Adrenal gland (tissue), 12 donors: ENCODE results near the gene PTPRN2. TPM values are rescaled to one million over a fixed set of nuclear protein-coding genes. Genes with fewer than 3 reads are reported as not detected.
"Not testable (repeated sequence)": the region's sequence is repeated elsewhere in the genome, so short reads cannot be mapped to it uniquely, and the experiment has no call there.

Experiments
- DNase-seq, 7 donors: peaks; one replicate each; pipeline ENCODE4 v3.0.0-alpha.2; 2019 to 2020
- H3K27ac ChIP-seq, 5 donors: fragments of 200-600 bp; sonication (generic) in 4 of 5; 1 replicate in 3 of 5; 2 replicates in 2 of 5; pipeline versions ENCODE4 v1.5.1 to v1.8.0; 2016 to 2020; ENCODE audit warnings: mild to moderate bottlenecking in 1 of 5
- H3K27me3 ChIP-seq: fragments of 200-600 bp; 2 replicates; pipeline ENCODE4 v1.8.0; 2021
- H3K36me3 ChIP-seq, 2 donors: fragments of 200-600 bp; replicated peaks in 1 of 2; 1 replicate in 1 of 2; 2 replicates in 1 of 2; pipeline versions ENCODE4 v1.5.1 to v1.8.0; 2018 to 2022
- H3K4me1 ChIP-seq, 2 donors: fragments of 200-600 bp; replicated peaks in 1 of 2; 1 replicate in 1 of 2; 2 replicates in 1 of 2; pipeline versions ENCODE4 v1.5.1 to v1.8.0; 2018 to 2021
- H3K4me3 ChIP-seq, 4 donors: fragments of 200-600 bp; sonication (generic) in 3 of 4; one replicate each; pipeline ENCODE4 v1.5.1; 2016 to 2018
- H3K9me3 ChIP-seq, 3 donors: fragments of 200-600 bp; sonication (generic) in 1 of 3; replicated peaks in 1 of 3; 1 replicate in 2 of 3; 2 replicates in 1 of 3; pipeline versions ENCODE4 v1.5.1 to v1.8.0; 2016 to 2021
- POLR2A ChIP-seq, 2 donors: fragments of 450-650 bp; IDR thresholded peaks; one replicate each; pipeline ENCODE4 v1.6.1; 2017; ENCODE audit warnings: antibody characterized with exemption in 2 of 2, mild to moderate bottlenecking in 2 of 2, moderate library complexity in 1 of 2
- WGBS, 4 donors: extraction: QIAGEN DNeasy Blood & Tissue Kit in 2 of 4; methylation state at CpG; one replicate each; pipeline versions ENCODE4 v1.1.5 to v1.1.7; 2013 to 2017; 5-methylcytosine and 5-hydroxymethylcytosine counted together
- intact Hi-C, 2 donors: fragments of 100-400 bp; cut with DNase I; formaldehyde crosslinking; loops; one replicate each; pipeline versions ENCODE4 v1.14.1 to v1.15.0; 2022 to 2023
- polyA plus RNA-seq, 3 donors: library from polyadenylated mRNA; stranded (reverse); fragments of 200-250 nt in 2 of 3; fragments of 350-450 nt in 1 of 3; fragmentation: Illumina TruSeq in 1 of 3; extraction: RNeasy Lipid Tissue Mini Kit (QIAGEN cat#74804) in 1 of 3; gene quantifications; one replicate each; pipeline ENCODE4 v1.2.3, GENCODE V29; 2013 to 2014
- total RNA-seq, 9 donors: library from RNA; depleted of rRNA in 4 of 9; stranded (reverse); fragments of >200 nt in 4 of 9; fragments of 120-200 nt in 1 of 9; fragmentation: NEBNext Ultra II Directional in 1 of 9; extraction: Animal tissue kit (Norgen Biotek cat#: 25700) in 1 of 9; gene quantifications; one replicate each; pipeline versions ENCODE4 v1.1.0 to v1.2.4, GENCODE V29; 2013 to 2023
- TF ChIP-seq, protein P1 (sequence below), 6 experiments: fragments of 450-650 bp in 4 of 6; fragments of 200-600 bp in 2 of 6; sonication (generic) in 1 of 6; IDR thresholded peaks; 1 replicate in 5 of 6; 2 replicates in 1 of 6; pipeline versions ENCODE4 v1.5.1 to v1.8.0; 2016 to 2021; ENCODE audit warnings: antibody characterized with exemption in 6 of 6, mild to moderate bottlenecking in 2 of 6, moderate library complexity in 1 of 6
- donor health status: healthy with polysubstance abuse.
- donor health status: Bipolar disorder and iron deficiency.
- donor health status: DM: yes; HTN: yes; CAD: no.
- donor health status: DM: no; HTN: no; CAD: no.
- donor health status: DM: no; HTN: no; CAD: no.
- donor health status: DM: yes; HTN: yes; CAD: no.

Gene PTPRN2
- total and polyA plus RNA-seq, 12 donors, result 2.2 to 16.2 (median 3.4) TPM

DNA sequence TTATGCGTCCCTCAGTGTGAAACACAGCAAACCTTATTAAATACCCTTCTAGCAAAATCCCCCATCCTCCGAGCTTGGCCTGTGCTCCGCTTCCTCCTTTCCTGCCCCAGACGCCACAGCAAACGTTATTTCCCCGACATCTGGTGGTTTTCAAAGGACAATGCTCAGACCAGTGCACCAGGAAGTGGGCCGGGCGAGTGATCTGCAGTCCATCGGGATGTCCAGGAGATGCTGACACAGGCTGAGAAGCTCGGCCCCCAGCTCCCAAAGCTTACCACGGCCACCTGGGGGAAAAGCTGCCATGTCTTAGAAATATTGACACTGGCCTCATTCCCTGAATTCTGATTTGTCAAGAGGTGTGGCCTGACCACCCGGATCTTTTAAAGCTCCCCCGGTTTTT lies 129.5 kb downstream of the PTPRN2 start:
- TF ChIP-seq, protein P1, sequence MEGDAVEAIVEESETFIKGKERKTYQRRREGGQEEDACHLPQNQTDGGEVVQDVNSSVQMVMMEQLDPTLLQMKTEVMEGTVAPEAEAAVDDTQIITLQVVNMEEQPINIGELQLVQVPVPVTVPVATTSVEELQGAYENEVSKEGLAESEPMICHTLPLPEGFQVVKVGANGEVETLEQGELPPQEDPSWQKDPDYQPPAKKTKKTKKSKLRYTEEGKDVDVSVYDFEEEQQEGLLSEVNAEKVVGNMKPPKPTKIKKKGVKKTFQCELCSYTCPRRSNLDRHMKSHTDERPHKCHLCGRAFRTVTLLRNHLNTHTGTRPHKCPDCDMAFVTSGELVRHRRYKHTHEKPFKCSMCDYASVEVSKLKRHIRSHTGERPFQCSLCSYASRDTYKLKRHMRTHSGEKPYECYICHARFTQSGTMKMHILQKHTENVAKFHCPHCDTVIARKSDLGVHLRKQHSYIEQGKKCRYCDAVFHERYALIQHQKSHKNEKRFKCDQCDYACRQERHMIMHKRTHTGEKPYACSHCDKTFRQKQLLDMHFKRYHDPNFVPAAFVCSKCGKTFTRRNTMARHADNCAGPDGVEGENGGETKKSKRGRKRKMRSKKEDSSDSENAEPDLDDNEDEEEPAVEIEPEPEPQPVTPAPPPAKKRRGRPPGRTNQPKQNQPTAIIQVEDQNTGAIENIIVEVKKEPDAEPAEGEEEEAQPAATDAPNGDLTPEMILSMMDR (IDR thresholded peaks at IDR 0.05), result no peak
- TF ChIP-seq POLR2A (IDR thresholded peaks at IDR 0.05), result no peak
- Histone ChIP-seq H3K9me3 (no peaks in the 10 kb centered on the region), H3K4me1 (no peaks in the 10 kb centered on the region), H3K27ac (no peak overlapping the region), H3K27me3 (no peaks in the 10 kb centered on the region), H3K36me3 (no peaks in the 10 kb centered on the region), H3K4me3 (no peak overlapping the region)
- intact Hi-C loops, result no loop called here
- WGBS, 4 donors, result 53 to 66% (median 60%) methylated on average over 11 to 13 of the region's 13 CpGs
- DNase-seq, result no peak

DNA sequence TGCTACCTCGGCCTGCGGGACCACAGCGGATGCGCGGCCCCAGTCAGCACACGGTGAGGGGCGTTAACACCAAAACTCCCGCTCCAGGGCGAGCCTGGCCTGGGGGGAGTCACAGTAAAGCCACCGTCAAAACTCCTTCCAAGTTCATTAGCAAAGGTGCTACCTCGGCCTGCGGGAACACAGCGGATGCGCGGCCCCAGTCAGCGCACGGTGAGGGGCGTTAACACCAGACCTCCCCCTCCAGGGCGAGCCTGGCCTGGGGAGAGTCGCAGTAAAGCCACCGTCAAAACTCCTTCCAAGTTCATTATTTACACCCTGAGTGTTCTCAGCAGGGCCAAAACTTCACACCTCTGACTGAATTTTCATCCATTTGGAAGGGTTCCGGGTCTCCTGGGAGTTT lies 130.0 kb downstream of the PTPRN2 start:
- H3K9me3 ChIP-seq, H3K4me1 ChIP-seq, H3K36me3 ChIP-seq, DNase-seq, H3K27me3 ChIP-seq, intact Hi-C loops, H3K27ac ChIP-seq, H3K4me3 ChIP-seq: not testable (repeated sequence)
- WGBS, 4 donors, result 88 to 94% (median 93%) methylated on average over 17 to 22 of the region's 22 CpGs

DNA sequence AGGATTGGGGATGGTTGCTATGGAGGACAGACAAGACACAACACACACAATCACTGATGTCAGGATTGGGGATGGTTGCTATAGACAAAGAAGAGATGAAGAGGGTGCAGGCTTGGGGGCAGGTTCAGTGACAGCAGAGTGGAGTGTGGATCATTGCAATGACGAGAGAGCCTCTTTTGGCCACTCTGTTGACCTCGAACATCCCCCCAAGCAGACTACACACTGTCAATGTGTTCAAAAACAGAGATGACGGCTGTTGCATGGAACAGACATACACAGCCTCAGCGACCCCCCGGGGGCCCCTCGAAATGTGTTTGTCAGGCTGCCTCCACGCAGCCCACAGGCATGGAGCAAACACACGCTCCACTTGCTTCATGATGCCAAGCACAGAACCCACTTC lies 133.0 kb downstream of the PTPRN2 start:
- H3K27me3 ChIP-seq, result no peaks in the 10 kb centered on the region
- 81 to 90% (median 88%) methylated on average over 6 to 8 of the region's 8 CpGs for WGBS, 4 donors
- H3K4me1 ChIP-seq, result no peaks in the 10 kb centered on the region
- no peaks in the 10 kb centered on the region for H3K36me3 ChIP-seq
- H3K27ac ChIP-seq, result no peak overlapping the region
- H3K4me3 ChIP-seq, result no peak overlapping the region
- H3K9me3 ChIP-seq, result no peaks in the 10 kb centered on the region
- DNase-seq, result no peak
- intact Hi-C loops, result no loop called here
- TF ChIP-seq POLR2A (IDR thresholded peaks at IDR 0.05), result no peak
- TF ChIP-seq, protein P1 (IDR thresholded peaks at IDR 0.05), result no peak

DNA sequence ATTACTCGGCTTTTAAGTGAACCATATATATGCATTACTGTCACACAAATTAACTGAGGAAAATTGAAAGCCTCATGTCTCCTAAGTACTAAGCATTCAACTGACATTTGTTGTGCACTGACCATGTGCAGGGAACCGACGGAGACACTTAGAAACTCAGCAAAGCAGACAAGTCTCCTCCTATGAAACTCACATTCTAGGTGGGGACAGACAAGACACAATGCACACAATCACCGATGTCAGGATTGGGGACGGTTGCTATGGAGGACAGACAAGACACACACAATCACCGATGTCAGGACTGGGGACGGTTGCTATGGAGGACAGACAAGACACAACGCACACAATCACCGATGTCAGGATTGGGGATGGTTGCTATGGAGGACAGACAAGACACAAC lies 134.0 kb downstream of the PTPRN2 start:
- no peak for DNase-seq
- no peak overlapping the region for H3K4me3 ChIP-seq
- no peak for TF ChIP-seq POLR2A (IDR thresholded peaks at IDR 0.05)
- TF ChIP-seq, protein P1 (IDR thresholded peaks at IDR 0.05), result no peak
- no peaks in the 10 kb centered on the region for H3K4me1 ChIP-seq
- 80 to 85% (median 82%) methylated on average over 9 of the region's 9 CpGs for WGBS, 4 donors
- intact Hi-C loops, result no loop called here
- no peaks in the 10 kb centered on the region for H3K9me3 ChIP-seq
- no peaks in the 10 kb centered on the region for H3K27me3 ChIP-seq
- H3K27ac ChIP-seq, result no peak overlapping the region
- no peaks in the 10 kb centered on the region for H3K36me3 ChIP-seq

DNA sequence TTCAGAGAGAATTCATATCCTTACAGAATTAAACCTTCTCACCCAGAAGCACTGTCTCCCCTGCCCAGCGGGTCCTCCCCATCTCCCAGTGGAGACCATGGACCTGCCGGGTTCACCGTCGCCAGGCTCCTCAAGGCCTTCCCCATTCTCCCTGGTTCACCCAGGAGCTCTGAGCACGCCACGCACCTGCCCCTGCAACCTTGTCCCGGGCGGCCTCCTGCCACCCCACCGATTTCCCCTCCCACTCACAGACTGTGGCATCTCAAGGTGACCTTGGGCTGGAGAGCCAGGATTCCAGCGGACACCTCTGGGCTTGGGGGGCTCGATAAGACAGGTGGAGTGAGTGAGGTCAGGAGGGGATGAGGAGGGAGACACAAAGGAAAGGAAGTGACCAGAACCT lies 135.3 kb downstream of the PTPRN2 start:
- no peak overlapping the region for H3K4me3 ChIP-seq
- H3K27me3 ChIP-seq, result no peaks in the 10 kb centered on the region
- no peak overlapping the region for H3K27ac ChIP-seq
- TF ChIP-seq, protein P1 (IDR thresholded peaks at IDR 0.05), result no peak
- no peak for TF ChIP-seq POLR2A (IDR thresholded peaks at IDR 0.05)
- no peaks in the 10 kb centered on the region for H3K36me3 ChIP-seq
- no peak for DNase-seq
- no peaks in the 10 kb centered on the region for H3K4me1 ChIP-seq
- intact Hi-C loops, result no loop called here
- 70 to 75% (median 71%) methylated on average over 8 to 11 of the region's 11 CpGs for WGBS, 4 donors
- no peaks in the 10 kb centered on the region for H3K9me3 ChIP-seq
